Neuronal stem cell (in vitro differentiated cells): Measurements from ENCODE around the gene GSS.
A peak's percentile ranks its signal among the peaks of the same experiment; 100 is the strongest.

Experiments
- DNase-seq: peaks from one replicate; pipeline ENCODE4 v3.0.0-alpha.2; 2013; ENCODE audit warnings: low spot score
- H2AFZ ChIP-seq: one replicate; pipeline ENCODE4 v1.6.1; 2013; ENCODE audit warnings: mild to moderate bottlenecking, low read length, inconsistent platforms
- H2AK5ac ChIP-seq: 2 replicates; pipeline ENCODE4 v1.6.1; 2013; ENCODE audit warnings: low read depth, mild to moderate bottlenecking, inconsistent platforms, low read length, moderate library complexity, mixed read lengths
- H2BK120ac ChIP-seq: 2 replicates; pipeline ENCODE4 v1.6.1; 2013; ENCODE audit warnings: low read depth, mild to moderate bottlenecking, inconsistent platforms, low read length, moderate library complexity, mixed read lengths
- H2BK12ac ChIP-seq: one replicate; pipeline ENCODE4 v1.6.1; 2013; ENCODE audit warnings: low read length, inconsistent platforms
- H2BK15ac ChIP-seq: 2 replicates; pipeline ENCODE4 v1.6.1; 2013; ENCODE audit warnings: mild to moderate bottlenecking, low read length, inconsistent platforms, mixed read lengths
- H2BK5ac ChIP-seq: one replicate; pipeline ENCODE4 v1.6.1; 2013; ENCODE audit warnings: inconsistent platforms, mild to moderate bottlenecking, low read length, moderate library complexity
- H3K14ac ChIP-seq: one replicate; pipeline ENCODE4 v1.6.1; 2013; ENCODE audit warnings: low read length, inconsistent platforms
- H3K18ac ChIP-seq: 2 replicates; pipeline ENCODE4 v1.6.1; 2013; ENCODE audit warnings: low read length, inconsistent platforms
- H3K23ac ChIP-seq: 2 replicates; pipeline ENCODE4 v1.6.1; 2013; ENCODE audit warnings: low read depth, mild to moderate bottlenecking, mixed read lengths, low read length, inconsistent platforms; ENCODE audit not compliant: poor library complexity
- H3K27ac ChIP-seq: replicated peaks from 3 replicates; pipeline ENCODE4 v1.5.1; 2013; ENCODE audit warnings: low read length, inconsistent platforms
- H3K27me3 ChIP-seq, 3 experiments: 2 replicates each; pipeline ENCODE4 v1.6.1; 2013; ENCODE audit warnings: low read length in 3 of 3, mild to moderate bottlenecking in 2 of 3, inconsistent platforms in 1 of 3, low read depth in 1 of 3, mixed read lengths in 1 of 3, moderate library complexity in 1 of 3; ENCODE audit not compliant: control insufficient read depth in 3 of 3, insufficient read depth in 3 of 3
- H3K36me3 ChIP-seq, 2 donors: replicated peaks in 1 of 2; 2 replicates each; pipeline ENCODE4 v1.6.1; 2013; ENCODE audit warnings: low read length in 2 of 2; ENCODE audit not compliant: control insufficient read depth in 2 of 2, insufficient read depth in 2 of 2
- H3K4ac ChIP-seq: 2 replicates; pipeline ENCODE4 v1.6.1; 2013; ENCODE audit warnings: inconsistent platforms, mild to moderate bottlenecking, low read length, moderate library complexity
- H3K4me1 ChIP-seq, 2 donors: 1 replicate in 1 of 2; 2 replicates in 1 of 2; pipeline ENCODE4 v1.6.1; 2013; ENCODE audit warnings: low read length in 2 of 2, low read depth in 1 of 2; ENCODE audit not compliant: control insufficient read depth in 2 of 2, insufficient read depth in 1 of 2
- H3K4me2 ChIP-seq: one replicate; pipeline ENCODE4 v1.6.1; 2013; ENCODE audit warnings: mild to moderate bottlenecking, low read length, inconsistent platforms; ENCODE audit not compliant: insufficient read depth, poor library complexity, severe bottlenecking
- H3K4me3 ChIP-seq, 2 donors: 2 replicates each; pipeline ENCODE4 v1.5.1; 2013; ENCODE audit warnings: low read length in 2 of 2, mild to moderate bottlenecking in 2 of 2, inconsistent platforms in 1 of 2, moderate library complexity in 1 of 2
- H3K79me1 ChIP-seq: one replicate; pipeline ENCODE4 v1.6.1; 2013; ENCODE audit warnings: low read depth, mild to moderate bottlenecking, inconsistent platforms, low read length, moderate library complexity
- H3K9ac ChIP-seq: one replicate; pipeline ENCODE4 v1.6.1; 2013; ENCODE audit warnings: mild to moderate bottlenecking, low read depth, low read length, inconsistent platforms; ENCODE audit not compliant: poor library complexity
- H3K9me3 ChIP-seq, 2 donors: replicated peaks in 1 of 2; 2 replicates each; pipeline versions ENCODE3 to v1.6.1; 2013; ENCODE audit warnings: low read length in 2 of 2, mild to moderate bottlenecking in 2 of 2, inconsistent platforms in 1 of 2, low read depth in 1 of 2, mixed read lengths in 1 of 2, moderate library complexity in 1 of 2; ENCODE audit not compliant: control insufficient read depth in 2 of 2, insufficient read depth in 1 of 2
- H4K8ac ChIP-seq: one replicate; pipeline ENCODE4 v1.6.1; 2013; ENCODE audit warnings: low read depth, mild to moderate bottlenecking, inconsistent platforms, low read length, moderate library complexity
- H4K91ac ChIP-seq: one replicate; pipeline ENCODE4 v1.6.1; 2013; ENCODE audit warnings: low read length, low read depth, mild to moderate bottlenecking, inconsistent platforms; ENCODE audit not compliant: poor library complexity
- WGBS, 2 donors: extraction: QIAGEN DNeasy Blood & Tissue Kit; methylation state at CpG; one replicate each; pipeline ENCODE4 v1.1.7; 2013; ENCODE audit warnings: missing lambda C conversion rate in 2 of 2, mixed read lengths in 1 of 2; ENCODE audit not compliant: insufficient read length in 2 of 2, insufficient replicate concordance in 1 of 2; ENCODE audit errors: extremely low coverage in 2 of 2; 5-methylcytosine and 5-hydroxymethylcytosine counted together

The GSS gene

DNA sequence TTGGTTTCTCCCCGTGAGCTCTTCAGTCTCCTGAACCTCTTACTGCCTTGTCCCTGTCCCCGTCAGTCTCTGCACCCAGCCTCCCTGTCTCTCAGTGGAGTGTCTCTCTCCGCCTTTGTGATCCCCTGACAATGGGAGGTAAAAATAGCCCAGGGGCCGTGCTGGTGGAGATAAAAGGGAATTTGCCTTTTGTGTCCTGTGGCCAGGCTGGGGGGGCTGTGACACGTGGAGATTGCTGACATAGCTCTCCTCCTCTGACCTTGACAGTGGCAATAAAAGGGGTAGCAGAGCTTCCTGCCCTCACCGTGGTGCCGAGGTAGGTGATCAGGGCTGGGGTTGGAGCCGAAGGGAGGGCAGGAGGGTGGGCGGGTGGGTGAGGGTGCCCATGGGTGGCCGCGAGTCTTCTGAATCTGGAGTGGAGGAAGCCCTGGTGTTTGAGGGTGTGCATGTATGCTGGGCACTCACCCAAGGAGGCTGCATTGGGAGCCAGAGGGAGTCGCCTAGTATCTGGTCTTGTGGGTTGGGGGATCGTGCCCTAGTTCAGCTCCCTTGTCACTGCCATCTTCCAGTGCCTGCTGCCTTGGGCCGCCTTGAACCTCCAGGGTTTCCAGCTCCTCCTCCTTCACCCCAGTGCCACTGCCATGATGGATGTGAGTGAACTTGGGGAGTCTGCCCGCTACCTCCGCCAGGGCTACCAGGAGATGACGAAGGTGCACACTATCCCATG lies 21.9 kb upstream of the GSS start:
- Histone ChIP-seq H3K36me3 (no peaks in the 10 kb centered on the region), H3K27ac (no peak overlapping the region), H3K4ac (no peak overlapping the region), H4K8ac (no peak overlapping the region), H3K4me3 (no peak overlapping the region), H3K18ac (peak overlapping the region; percentile 77), H3K9me3 (no peaks in the 10 kb centered on the region), H3K9ac (no peak overlapping the region), H2AK5ac (peak overlapping the region; percentile 46), H3K4me1 (peaks cover 5 to 13% of the 10 kb centered on the region in 2 donors), H2BK12ac (no peak overlapping the region), H4K91ac (peak overlapping the region; percentile 85), H3K79me1 (no peaks in the 10 kb centered on the region), H2BK120ac (peak overlapping the region; percentile 87), H3K4me2 (no peak overlapping the region), H3K23ac (no peak overlapping the region), H3K14ac (peak overlapping the region; percentile 31), H3K27me3 (no peaks in the 10 kb centered on the region), H2AFZ (no peak overlapping the region), H2BK5ac (no peak overlapping the region), H2BK15ac (peak overlapping the region; percentile 49)
- no CpG with 5 or more reads among the region's 17 CpGs for WGBS, 2 donors
- no peak for DNase-seq

DNA sequence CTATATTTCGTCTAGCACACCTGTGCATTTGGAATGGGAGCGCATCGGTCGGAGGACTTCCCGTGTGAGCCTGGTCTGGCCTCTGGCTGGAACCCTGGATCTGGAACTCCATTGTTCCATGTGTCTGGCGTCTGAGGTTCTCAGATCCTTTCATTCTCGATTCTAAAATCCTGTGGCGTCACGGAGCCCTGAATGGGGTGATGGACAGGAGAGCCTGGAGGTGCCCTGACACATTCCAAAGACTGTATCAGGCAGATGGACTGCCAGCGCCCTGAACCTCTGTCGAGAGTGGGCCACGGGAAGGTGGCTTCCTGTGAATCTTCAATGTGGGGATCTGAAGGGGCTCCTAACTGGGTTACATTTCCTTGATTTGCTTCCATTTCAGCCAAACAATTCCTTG lies 20.7 kb upstream of the GSS start:
- Histone ChIP-seq H2AK5ac (no peak overlapping the region), H2BK12ac (no peak overlapping the region), H3K4ac (no peak overlapping the region), H2BK5ac (no peak overlapping the region), H2AFZ (no peak overlapping the region), H3K79me1 (no peaks in the 10 kb centered on the region), H3K14ac (no peak overlapping the region), H3K9ac (no peak overlapping the region), H2BK120ac (peak overlapping the region; percentile 11), H3K4me1 (peaks cover 5 to 15% of the 10 kb centered on the region in 2 donors), H3K9me3 (no peaks in the 10 kb centered on the region), H3K27ac (no peak overlapping the region), H3K4me2 (no peak overlapping the region), H2BK15ac (no peak overlapping the region), H4K91ac (no peak overlapping the region), H3K36me3 (no peaks in the 10 kb centered on the region), H3K23ac (no peak overlapping the region), H4K8ac (no peak overlapping the region), H3K4me3 (no peak overlapping the region), H3K27me3 (peaks cover 0 to 1% (median 0%) of the 10 kb centered on the region in 3 experiments), H3K18ac (no peak overlapping the region)
- DNase-seq = no peak
- WGBS, 2 donors = no CpG with 5 or more reads among the region's 12 CpGs

DNA sequence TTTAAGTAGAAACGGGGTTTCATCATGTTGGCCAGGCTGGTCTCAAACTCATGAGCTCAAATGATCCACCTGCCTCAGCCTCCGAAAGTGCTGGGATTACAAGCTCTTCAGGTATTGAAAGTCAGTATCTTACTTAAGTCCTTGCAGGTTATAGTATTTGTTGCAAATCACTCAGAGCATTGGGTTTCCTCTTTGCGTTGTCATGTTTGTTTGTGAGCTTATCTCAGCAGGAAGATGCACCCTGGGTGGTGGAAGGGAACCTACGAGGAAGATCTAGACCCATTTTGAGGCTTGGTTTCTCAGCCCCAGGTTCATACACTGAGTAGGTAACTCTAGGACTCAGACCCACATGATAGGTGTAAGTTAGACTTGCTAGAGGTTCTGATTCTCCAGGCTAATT lies 18.6 kb upstream of the GSS start:
- Histone ChIP-seq H3K4me1 (peaks cover 11 to 18% of the 10 kb centered on the region in 2 donors), H3K4me2 (no peak overlapping the region), H3K36me3 (no peaks in the 10 kb centered on the region), H2BK12ac (no peak overlapping the region), H2AFZ (no peak overlapping the region), H4K91ac (no peak overlapping the region), H3K14ac (no peak overlapping the region), H3K23ac (no peak overlapping the region), H3K27ac (no peak overlapping the region), H3K4me3 (no peak overlapping the region), H3K18ac (no peak overlapping the region), H3K9me3 (no peaks in the 10 kb centered on the region), H3K79me1 (no peaks in the 10 kb centered on the region), H2BK15ac (no peak overlapping the region), H2AK5ac (no peak overlapping the region), H2BK5ac (no peak overlapping the region), H3K4ac (no peak overlapping the region), H2BK120ac (no peak overlapping the region), H3K9ac (no peak overlapping the region), H4K8ac (no peak overlapping the region), H3K27me3 (peaks cover 0 to 3% (median 1%) of the 10 kb centered on the region in 3 experiments)
- no CpG with 5 or more reads among the region's 4 CpGs for WGBS, 2 donors
- no peak for DNase-seq

DNA sequence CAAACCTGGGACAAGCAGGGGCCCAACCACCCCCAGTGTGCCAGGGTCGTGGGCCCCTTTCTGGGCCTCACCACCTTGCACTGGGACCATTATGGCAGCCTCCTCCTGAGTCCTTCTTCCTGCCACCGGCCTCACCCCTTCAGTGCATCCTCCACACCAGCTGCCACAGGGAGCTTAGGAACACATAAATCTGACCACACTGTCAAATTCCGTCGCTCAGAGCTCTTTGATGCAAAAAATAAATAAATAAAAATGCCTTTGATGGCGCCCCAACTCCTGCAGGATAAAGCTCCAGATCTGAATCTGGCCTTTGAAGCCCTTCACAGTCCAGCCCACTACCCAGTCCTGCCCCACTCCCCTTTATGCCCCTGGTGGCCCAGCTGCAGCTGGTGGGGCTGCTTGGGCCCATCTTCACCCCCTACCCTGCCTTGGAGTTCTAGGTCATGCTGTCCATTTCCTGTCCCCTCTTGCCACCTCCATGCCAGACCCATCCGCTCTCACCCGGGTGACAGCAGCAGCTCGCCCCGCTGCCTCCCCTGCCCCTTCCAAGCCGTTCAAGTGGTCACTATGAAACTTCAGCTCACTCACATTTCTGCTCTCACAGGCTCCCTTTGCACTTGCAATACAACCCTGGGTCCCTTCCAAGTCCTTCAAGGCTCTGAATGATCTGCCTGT lies 16.1 kb upstream of the GSS start:
- Histone ChIP-seq H3K9ac (no peak overlapping the region), H3K18ac (peak overlapping the region; percentile 73), H2AFZ (peak overlapping the region; percentile 64), H3K23ac (no peak overlapping the region), H3K27ac (no peak overlapping the region), H3K4ac (no peak overlapping the region), H4K8ac (no peak overlapping the region), H3K9me3 (no peaks in the 10 kb centered on the region), H3K27me3 (peaks cover 0 to 3% (median 1%) of the 10 kb centered on the region in 3 experiments), H4K91ac (no peak overlapping the region), H3K4me1 (peaks cover 10 to 17% of the 10 kb centered on the region in 2 donors), H2BK15ac (peak overlapping the region; percentile 54), H3K4me2 (no peak overlapping the region), H3K4me3 (no peak overlapping the region), H2BK5ac (peak overlapping the region; percentile 73), H2BK12ac (no peak overlapping the region), H2BK120ac (no peak overlapping the region), H2AK5ac (no peak overlapping the region), H3K79me1 (no peaks in the 10 kb centered on the region), H3K36me3 (no peaks in the 10 kb centered on the region), H3K14ac (no peak overlapping the region)
- DNase-seq = no peak
- no CpG with 5 or more reads among the region's 10 CpGs for WGBS, 2 donors
